Kidney (tissue), 14 donors: ENCODE measurements around the gene KCNK5. TPM values are rescaled to one million over a fixed set of nuclear protein-coding genes. Genes with fewer than 3 reads are reported as not detected.

ENCODE experiments used
- DNase-seq, 5 donors: peaks; one replicate each; pipeline ENCODE4 v3.0.0-alpha.2; 2013 to 2020
- FAIRE-seq: peaks from 2 replicates; lab custom pipeline; 2012; peaks lifted over from hg19 to GRCh38; lab: Jason Lieb, UNC
- H3K27ac ChIP-seq, 2 donors: one replicate each; pipeline ENCODE4 v1.7.0; 2013; ENCODE audit warnings: low read depth in 2 of 2, low read length in 2 of 2, inconsistent platforms in 1 of 2
- H3K27me3 ChIP-seq: one replicate; pipeline ENCODE4 v1.7.1; 2013; ENCODE audit warnings: low read length, inconsistent platforms; ENCODE audit not compliant: control insufficient read depth, insufficient read depth
- H3K36me3 ChIP-seq, 3 donors: one replicate each; pipeline versions ENCODE4 v1.7.0 to v1.7.1; 2013; ENCODE audit warnings: low read length in 3 of 3, control low read depth in 1 of 3, inconsistent platforms in 1 of 3; ENCODE audit not compliant: insufficient read depth in 3 of 3, control insufficient read depth in 2 of 3
- H3K4me1 ChIP-seq, 3 donors: one replicate each; pipeline versions ENCODE4 v1.7.0 to v1.7.1; 2013; ENCODE audit warnings: low read length in 3 of 3, inconsistent platforms in 1 of 3, low read depth in 1 of 3; ENCODE audit not compliant: control insufficient read depth in 2 of 3, insufficient read depth in 2 of 3
- H3K4me3 ChIP-seq, 3 donors: one replicate each; pipeline versions ENCODE4 v1.7.0 to v1.8.1; 2013; ENCODE audit warnings: low read length in 3 of 3, control low read depth in 1 of 3, inconsistent platforms in 1 of 3
- H3K9ac ChIP-seq, 3 donors: one replicate each; pipeline versions ENCODE4 v1.7.0 to v1.7.1; 2013; ENCODE audit warnings: low read length in 3 of 3, control low read depth in 1 of 3, inconsistent platforms in 1 of 3
- H3K9me3 ChIP-seq, 3 donors: one replicate each; pipeline versions ENCODE4 v1.7.0 to v1.7.1; 2013; ENCODE audit warnings: low read length in 3 of 3, control low read depth in 1 of 3, inconsistent platforms in 1 of 3; ENCODE audit not compliant: control insufficient read depth in 2 of 3, insufficient read depth in 1 of 3
- CTCF ChIP-seq: IDR thresholded peaks from 3 replicates; pipeline ENCODE4 v1.5.1; 2012; ENCODE audit warnings: mild to moderate bottlenecking, moderate library complexity, borderline replicate concordance; ENCODE audit not compliant: insufficient read depth; ENCODE audit errors: extremely low read depth
- intact Hi-C: fragments of 100-400 bp; cut with DNase I; formaldehyde crosslinking; loops from one replicate; pipeline ENCODE4 v1.11.1; 2022
- polyA plus RNA-seq: library from polyadenylated mRNA; stranded (reverse); fragments of 350-450 nt; fragmentation: Illumina TruSeq; extraction: RNeasy Lipid Tissue Mini Kit (QIAGEN cat#74804); gene quantifications from one replicate; pipeline ENCODE4 v1.2.3, GENCODE V29; 2014; ENCODE audit warnings: low read depth, low replicate concordance; ENCODE audit not compliant: insufficient read depth
- total RNA-seq: library from RNA; stranded (reverse); fragmentation: NEBNext Ultra II Directional; extraction: Animal tissue kit (Norgen Biotek cat#: 25700); gene quantifications from one replicate; pipeline ENCODE4 v1.2.1, GENCODE V29; 2021
- donor health status: control.
- donor health status: control.
- donor health status: control.
- donor health status: control.
- donor health status: control.
- donor health status: DM: yes; HTN: yes; CAD: no.
- donor health status: Normal renal cell carcinoma (clear cell type).

Gene KCNK5
- total and polyA plus RNA-seq, 2 donors from 2014 or later, result 48.4 to 77.0 TPM

- peaks cover 3 to 40% (median 19%) of the 10 kb centered on the region in 3 donors for H3K4me1 ChIP-seq
- no peaks in the 10 kb centered on the region for H3K9me3 ChIP-seq
- no peaks in the 10 kb centered on the region for H3K27me3 ChIP-seq
- H3K27ac ChIP-seq, result peak overlapping the region; percentile 71 to 74
- no peak for TF ChIP-seq CTCF
- intact Hi-C loops, result no loop called here
- peak overlapping the region in 2 of 3 donors; percentile 36 to 87 for H3K4me3 ChIP-seq
- no peak for DNase-seq
- peaks cover 0 to 27% (median 8%) of the 10 kb centered on the region in 3 donors for H3K36me3 ChIP-seq
- peak overlapping the region in 1 of 3 donors; percentile 56 for H3K9ac ChIP-seq
- FAIRE-seq, result no peak
Measured at GRCh38 chr6:39224523-39225182, 4.6 kb downstream of the KCNK5 start.

DNA sequence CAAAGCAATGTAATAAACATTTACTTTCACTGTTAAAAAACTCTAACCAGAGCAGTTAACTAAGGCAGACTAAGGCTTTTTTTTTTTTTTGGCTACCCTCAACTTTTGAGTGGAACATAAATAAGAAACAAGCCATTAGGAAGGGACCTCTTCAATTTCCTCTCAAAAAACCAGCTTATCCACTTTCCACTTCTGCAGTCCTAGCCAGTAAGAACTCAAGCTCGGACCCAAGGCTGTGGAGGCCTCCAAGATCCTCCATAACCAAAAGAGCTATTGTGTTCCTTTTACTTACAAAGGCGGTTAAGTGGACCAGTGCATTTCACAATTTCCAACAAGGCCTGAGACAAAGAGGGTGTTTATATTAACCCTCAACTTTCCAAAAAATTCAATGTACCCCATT, 5.3 kb downstream of the KCNK5 start:
- peaks cover 3 to 43% (median 19%) of the 10 kb centered on the region in 3 donors for H3K4me1 ChIP-seq
- intact Hi-C loops, result no loop called here
- FAIRE-seq, result no peak

GRCh38 chr6:39223555-39223954, 5.7 kb downstream of the KCNK5 start:
- peak overlapping the region in 2 of 3 donors; percentile 36 to 49 for H3K4me3 ChIP-seq
- no peaks in the 10 kb centered on the region for H3K27me3 ChIP-seq
- peaks cover 0 to 27% (median 9%) of the 10 kb centered on the region in 3 donors for H3K36me3 ChIP-seq
- DNase-seq, result no peak
- H3K9ac ChIP-seq, result no peak overlapping the region
- H3K4me1 ChIP-seq, result peaks cover 3 to 47% (median 23%) of the 10 kb centered on the region in 3 donors
- peak overlapping the region in 1 of 2 donors; percentile 39 for H3K27ac ChIP-seq
- no peaks in the 10 kb centered on the region for H3K9me3 ChIP-seq
- intact Hi-C loops, result no loop called here
- no peak for TF ChIP-seq CTCF
- FAIRE-seq, result no peak

More for the DNA sequence above, 5.3 kb downstream of the KCNK5 start:
- no peak for DNase-seq
- Histone ChIP-seq H3K36me3 (peaks cover 0 to 27% (median 8%) of the 10 kb centered on the region in 3 donors), H3K27ac (peak overlapping the region; percentile 33 to 68), H3K4me3 (peak overlapping the region in 2 of 3 donors; percentile 36 to 49), H3K27me3 (no peaks in the 10 kb centered on the region), H3K9me3 (no peaks in the 10 kb centered on the region), H3K9ac (no peak overlapping the region)
- no peak for TF ChIP-seq CTCF
